Endothelial cell of umbilical vein (primary cell): Measurements from ENCODE around the gene KCTD18. TPM values are rescaled to one million over a fixed set of nuclear protein-coding genes. Genes with fewer than 3 reads are reported as not detected.

Experiments
- BruUV-seq: library from RNA; stranded (reverse); fragments of 400-500 nt; replicated peaks from 2 replicates; lab custom pipeline; 2021; lab: Mats Ljungman, UMichigan
- CTCF ChIA-PET: fragments of 300-600, 350-600 bp; sonication (Branson Sonifier 250); formaldehyde crosslinking; loops from one replicate; lab custom pipeline; 2021; ENCODE audit warnings: antibody characterized with exemption, inconsistent platforms; lab: Charles Lee
- POLR2A ChIA-PET: fragments of 300-600, 350-600 bp; sonication (Branson Sonifier 250); formaldehyde crosslinking; loops from one replicate; lab custom pipeline; 2021; ENCODE audit warnings: antibody characterized with exemption, inconsistent platforms; lab: Charles Lee
- DNase-seq: peaks from one replicate; pipeline ENCODE4 v3.0.0-alpha.2; 2011; ENCODE audit warnings: low read depth, low spot score
- FAIRE-seq: peaks from 2 replicates; lab custom pipeline; 2011; peaks lifted over from hg19 to GRCh38; lab: Jason Lieb, UNC
- H2AFZ ChIP-seq: 2 replicates; pipeline ENCODE4 v1.6.0; 2012; ENCODE audit warnings: low read depth, low read length, control low read depth, inconsistent platforms
- H3K27ac ChIP-seq: 2 replicates; pipeline ENCODE4 v1.5.1; 2011; ENCODE audit warnings: low read depth, mild to moderate bottlenecking, control low read depth, low read length, moderate library complexity; ENCODE audit not compliant: insufficient read depth
- H3K27me3 ChIP-seq, 2 experiments: 2 replicates each; pipeline versions ENCODE4 v1.6.0 to v1.6.1; 2011; ENCODE audit warnings: low read length in 2 of 2, mixed read lengths in 1 of 2; ENCODE audit not compliant: control insufficient read depth in 2 of 2, insufficient read depth in 2 of 2
- H3K36me3 ChIP-seq, 2 experiments: 2 replicates in 1 of 2; 3 replicates in 1 of 2; pipeline ENCODE4 v1.5.1; 2011; ENCODE audit warnings: low read length in 2 of 2, mild to moderate bottlenecking in 1 of 2, moderate library complexity in 1 of 2; ENCODE audit not compliant: control insufficient read depth in 2 of 2, insufficient read depth in 2 of 2; ENCODE audit errors: extremely low read depth in 1 of 2
- H3K4me1 ChIP-seq: 3 replicates; pipeline ENCODE4 v1.5.1; 2011; ENCODE audit warnings: mild to moderate bottlenecking, low read length; ENCODE audit not compliant: control insufficient read depth, insufficient read depth; ENCODE audit errors: extremely low read depth
- H3K4me2 ChIP-seq: 2 replicates; pipeline ENCODE4 v1.6.1; 2011; ENCODE audit warnings: low read length, control low read depth, mixed read lengths; ENCODE audit not compliant: insufficient read depth
- H3K4me3 ChIP-seq, 3 experiments: fragments of 200-600 bp in 1 of 3; sonication (generic), shearing (Covaris generic) in 1 of 3; replicated peaks in 1 of 3; 2 replicates each; pipeline ENCODE4 v1.5.1; 2011 to 2016; ENCODE audit warnings: control low read depth in 3 of 3, low read length in 3 of 3, mild to moderate bottlenecking in 2 of 3, inconsistent platforms in 1 of 3, low read depth in 1 of 3, moderate library complexity in 1 of 3; ENCODE audit not compliant: insufficient read depth in 1 of 3
- H3K79me2 ChIP-seq: 2 replicates; pipeline ENCODE4 v1.6.0; 2012; ENCODE audit warnings: low read length, inconsistent platforms; ENCODE audit not compliant: control insufficient read depth, insufficient read depth
- H3K9ac ChIP-seq: replicated peaks from 2 replicates; pipeline ENCODE3; 2011; ENCODE audit warnings: low read length, control low read depth; ENCODE audit not compliant: insufficient read depth; ENCODE audit errors: extremely low read depth
- H3K9me1 ChIP-seq: replicated peaks from 3 replicates; pipeline ENCODE4 v1.6.0; 2011; ENCODE audit warnings: mild to moderate bottlenecking, low read length; ENCODE audit not compliant: control insufficient read depth, insufficient read depth; ENCODE audit errors: extremely low read depth
- H3K9me3 ChIP-seq: replicated peaks from 2 replicates; pipeline ENCODE4 v1.5.1; 2012; ENCODE audit warnings: low read length, inconsistent platforms; ENCODE audit not compliant: control insufficient read depth, insufficient read depth
- H4K20me1 ChIP-seq: replicated peaks from 2 replicates; pipeline ENCODE3; 2011; ENCODE audit warnings: mild to moderate bottlenecking, low read length; ENCODE audit not compliant: control insufficient read depth, insufficient read depth; ENCODE audit errors: extremely low read depth
- CTCF ChIP-seq, 2 donors: IDR thresholded peaks; 1 replicate in 1 of 2; 2 replicates in 1 of 2; pipeline ENCODE4 v1.5.1; 2011; ENCODE audit warnings: low read length in 2 of 2, mild to moderate bottlenecking in 2 of 2, moderate library complexity in 2 of 2, control low read depth in 1 of 2, inconsistent platforms in 1 of 2, low read depth in 1 of 2; ENCODE audit not compliant: insufficient read depth in 1 of 2; ENCODE audit errors: extremely low read depth in 1 of 2
- EZH2 ChIP-seq: IDR thresholded peaks from 2 replicates; pipeline ENCODE4 v1.6.1; 2012; ENCODE audit warnings: borderline replicate concordance, low read depth, mild to moderate bottlenecking, moderate library complexity, low read length, inconsistent platforms; ENCODE audit not compliant: severe bottlenecking
- FOS ChIP-seq: IDR thresholded peaks from 2 replicates; pipeline ENCODE4 v1.6.1; 2011; ENCODE audit warnings: mild to moderate bottlenecking, low read length, moderate library complexity, borderline replicate concordance; ENCODE audit not compliant: insufficient read depth
- GATA2 ChIP-seq: IDR thresholded peaks from 2 replicates; pipeline ENCODE4 v1.7.0; 2011; ENCODE audit warnings: low read depth, mild to moderate bottlenecking, moderate library complexity, mixed read lengths, low read length; ENCODE audit not compliant: insufficient read length, insufficient read depth
- JUN ChIP-seq: IDR thresholded peaks from 2 replicates; pipeline ENCODE4 v1.6.1; 2011; ENCODE audit warnings: borderline replicate concordance, low read depth; ENCODE audit not compliant: insufficient read length, insufficient read depth
- MYC ChIP-seq: IDR thresholded peaks from one replicate; pipeline ENCODE4 v1.6.1; 2011; ENCODE audit warnings: mild to moderate bottlenecking, low read depth, low read length
- POLR2A ChIP-seq: IDR thresholded peaks from 2 replicates; pipeline ENCODE4 v1.6.1; 2012; ENCODE audit warnings: low read depth, mild to moderate bottlenecking, control low read depth, low read length
- POLR2AphosphoS5 ChIP-seq: IDR thresholded peaks from 2 replicates; pipeline ENCODE4 v1.6.1; 2012; ENCODE audit warnings: low read depth, mild to moderate bottlenecking, control low read depth, low read length, moderate library complexity; ENCODE audit not compliant: insufficient read depth
- dilution Hi-C: fragments of 300-500 bp; cut with MboI; formaldehyde crosslinking; loops from one replicate; pipeline ENCODE4 v1.15.0; 2019; ENCODE audit warnings: low sequenced_read_pairs; ENCODE audit not compliant: extremely low pct_ligation_motif_present
- intact Hi-C: fragments of 100-400 bp; cut with micrococcal nuclease; formaldehyde crosslinking; loops from one replicate; pipeline ENCODE4 v1.10.0; 2022
- polyA plus RNA-seq, 4 experiments: library from polyadenylated mRNA; depleted of rRNA in 3 of 4; stranded (reverse) in 3 of 4; unstranded in 1 of 4; fragments of >200 nt; gene quantifications; 2 replicates each; pipeline versions ENCODE4 v1.2.1 to v1.2.3, GENCODE V29; 2011 to 2012; ENCODE audit warnings: missing spikeins in 1 of 4
- total RNA-seq: library from RNA; stranded (reverse); gene quantifications from 2 replicates; pipeline ENCODE4 v1.2.3, GENCODE V29; 2021
- TF ChIP-seq, protein P1 (sequence below): IDR thresholded peaks from 2 replicates; pipeline ENCODE4 v1.6.1; 2011; ENCODE audit not compliant: insufficient read depth, insufficient read length

The KCTD18 gene
- total and polyA plus RNA-seq, 2 donors (not counting 3 experiments of a cell fraction or from before 2014, with no cell fraction given), result 2.6 to 6.6 TPM

DNA sequence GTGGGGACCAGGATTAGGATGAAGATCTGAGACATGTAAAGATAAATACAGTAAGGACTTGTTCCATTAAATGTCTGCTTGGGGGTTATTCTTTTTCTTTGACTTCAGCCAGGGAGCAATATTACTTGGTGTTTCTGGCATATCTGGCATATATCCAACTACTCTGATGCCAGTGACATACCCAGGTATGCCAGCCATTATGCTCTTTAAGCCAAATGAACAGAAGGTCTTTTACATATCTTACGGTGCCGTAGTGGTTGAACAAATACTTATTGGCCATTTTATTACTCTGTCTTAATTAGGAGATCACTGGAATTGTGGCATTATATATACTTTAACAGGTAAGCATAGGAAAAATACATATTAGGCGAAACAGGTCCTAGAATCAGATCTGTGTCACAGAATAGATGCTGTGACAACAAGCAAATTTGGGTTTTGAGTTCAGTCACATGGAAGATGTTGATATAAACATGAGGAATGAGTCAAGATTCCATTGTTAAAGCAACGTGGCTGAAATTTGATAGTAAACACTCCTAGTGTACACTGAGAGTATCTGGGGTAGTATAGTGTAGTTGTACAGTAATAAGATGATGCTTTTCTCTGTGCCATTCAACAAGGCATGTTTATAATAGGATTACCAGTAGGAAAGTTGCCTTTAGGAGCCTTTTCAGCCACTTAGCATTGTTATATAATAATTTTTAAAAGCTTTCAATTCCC lies 62.6 kb downstream of the KCTD18 start:
- H3K9me1 ChIP-seq, result no peaks in the 10 kb centered on the region
- H3K36me3 ChIP-seq, result peaks cover 1% of the 10 kb centered on the region in 2 experiments
- FAIRE-seq (no peak), DNase-seq (no peak)
- no peaks in the 10 kb centered on the region for H3K79me2 ChIP-seq
- TF ChIP-seq JUN (no peak), GATA2 (no peak), POLR2AphosphoS5 (no peak), EZH2 (no peak), FOS (no peak), MYC (no peak), CTCF (IDR thresholded peaks at IDR 0.05; ENCODE audit: extremely low read depth in 1 of 2, insufficient read depth in 1 of 2, low read depth in 1 of 2, low read length in 2 of 2) (no peak), POLR2A (no peak)
- TF ChIP-seq, protein P1, sequence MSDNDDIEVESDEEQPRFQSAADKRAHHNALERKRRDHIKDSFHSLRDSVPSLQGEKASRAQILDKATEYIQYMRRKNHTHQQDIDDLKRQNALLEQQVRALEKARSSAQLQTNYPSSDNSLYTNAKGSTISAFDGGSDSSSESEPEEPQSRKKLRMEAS, result no peak
- no peak overlapping the region for H2AFZ ChIP-seq
- H3K4me2 ChIP-seq, result no peak overlapping the region
- no peak overlapping the region for H3K9ac ChIP-seq
- ChIA-PET CTCF (interaction anchor here (1.8 kb wide), 1 partner anchor 22 kb away, joined by 5 read pairs; no protein-coding TSS in a partner anchor), POLR2A (no interaction called here)
- intact Hi-C loops, result no loop called here
- no peaks in the 10 kb centered on the region for H3K9me3 ChIP-seq
- dilution Hi-C loops, result no loop called here
- no peaks in the 10 kb centered on the region for H4K20me1 ChIP-seq
- H3K4me1 ChIP-seq, result no peaks in the 10 kb centered on the region
- BruUV-seq, result no TSS peak
- no peak overlapping the region for H3K4me3 ChIP-seq
- H3K27me3 ChIP-seq, result no peaks in the 10 kb centered on the region
- H3K27ac ChIP-seq, result no peak overlapping the region
